ENCODE results near the gene GPR39. TPM values are rescaled to one million over a fixed set of nuclear protein-coding genes. Genes with fewer than 3 reads are reported as not detected.

Gene GPR39
- total RNA-seq, 1 experiment from 2014 or later, result 9.0 TPM

- H3K36me3 ChIP-seq (ENCODE audit: control insufficient read depth, insufficient read depth, low read length), result no peaks in the 10 kb centered on the region
- no TSS peak for BruUV-seq (replicated peaks)
- no peak overlapping the region for H3K4me3 ChIP-seq (ENCODE audit: low read depth in 2 of 2, low read length in 2 of 2)
- no peak for DNase-seq (ENCODE audit: low read depth, low spot score)
- ChIA-PET CTCF (no interaction called here), POLR2A (no interaction called here)
- no peak overlapping the region for H3K27ac ChIP-seq (ENCODE audit: low read length)
- H3K4me1 ChIP-seq (ENCODE audit: control insufficient read depth, insufficient read depth, low read length), result no peaks in the 10 kb centered on the region
- no peak for ATAC-seq
- no peaks in the 10 kb centered on the region for H3K9me3 ChIP-seq (ENCODE audit: control insufficient read depth, insufficient read depth, low read depth, low read length)
- no peaks in the 10 kb centered on the region for H3K27me3 ChIP-seq (ENCODE audit: control insufficient read depth, insufficient read depth, low read length)
- in situ Hi-C loops (cut with HindIII; ENCODE audit: low pct_unique_long_range_greater_than_20kb, low sequenced_read_pairs), result no loop called here
- intact Hi-C loops (cut with micrococcal nuclease; ENCODE audit: unreplicated experiment), result no loop called here
- TF ChIP-seq POLR2AphosphoS5 (IDR thresholded peaks at IDR 0.05; ENCODE audit: low read depth, low read length), result no peak
Measured at GRCh38 chr2:132606649-132607048, 190.0 kb downstream of the GPR39 start.

GRCh38 chr2:132607426-132608090 is 191.0 kb downstream of the GPR39 start:
- intact Hi-C loops (cut with micrococcal nuclease; ENCODE audit: unreplicated experiment) (no loop called here), in situ Hi-C loops (cut with HindIII; ENCODE audit: low pct_unique_long_range_greater_than_20kb, low sequenced_read_pairs) (no loop called here)
- Histone ChIP-seq H3K4me1 (ENCODE audit: control insufficient read depth, insufficient read depth, low read length) (no peaks in the 10 kb centered on the region), H3K9me3 (ENCODE audit: control insufficient read depth, insufficient read depth, low read depth, low read length) (no peaks in the 10 kb centered on the region), H3K27ac (ENCODE audit: low read length) (no peak overlapping the region), H3K36me3 (ENCODE audit: control insufficient read depth, insufficient read depth, low read length) (no peaks in the 10 kb centered on the region), H3K4me3 (ENCODE audit: low read depth in 2 of 2, low read length in 2 of 2) (no peak overlapping the region), H3K27me3 (ENCODE audit: control insufficient read depth, insufficient read depth, low read length) (no peaks in the 10 kb centered on the region)
- ChIA-PET POLR2A (no interaction called here), CTCF (no interaction called here)
- BruUV-seq (replicated peaks), result no TSS peak
- no peak for ATAC-seq
- DNase-seq (ENCODE audit: low read depth, low spot score), result no peak
- no peak for TF ChIP-seq POLR2AphosphoS5 (IDR thresholded peaks at IDR 0.05; ENCODE audit: low read depth, low read length)
- no peak for TF ChIP-seq CTCF (IDR thresholded peaks at IDR 0.05)
- no peak for TF ChIP-seq TCF7L2 (IDR thresholded peaks at IDR 0.05; ENCODE audit: low read depth, low read length)
- no peak for TF ChIP-seq REST (IDR thresholded peaks at IDR 0.05; ENCODE audit: insufficient read depth in 1 of 2, low read depth in 2 of 2, low read length in 1 of 2)
- no peak for TF ChIP-seq SIN3A (IDR thresholded peaks at IDR 0.05; ENCODE audit: borderline replicate concordance, insufficient read depth, low read depth, low read length)

GRCh38 chr2:132608311-132608710 is 191.7 kb downstream of the GPR39 start:
- intact Hi-C loops (cut with micrococcal nuclease; ENCODE audit: unreplicated experiment) (no loop called here), in situ Hi-C loops (cut with HindIII; ENCODE audit: low pct_unique_long_range_greater_than_20kb, low sequenced_read_pairs) (no loop called here)
- Histone ChIP-seq H3K27ac (ENCODE audit: low read length) (no peak overlapping the region), H3K4me3 (ENCODE audit: low read depth in 2 of 2, low read length in 2 of 2) (no peak overlapping the region), H3K36me3 (ENCODE audit: control insufficient read depth, insufficient read depth, low read length) (no peaks in the 10 kb centered on the region), H3K4me1 (ENCODE audit: control insufficient read depth, insufficient read depth, low read length) (no peaks in the 10 kb centered on the region), H3K27me3 (ENCODE audit: control insufficient read depth, insufficient read depth, low read length) (no peaks in the 10 kb centered on the region), H3K9me3 (ENCODE audit: control insufficient read depth, insufficient read depth, low read depth, low read length) (no peaks in the 10 kb centered on the region)
- ChIA-PET POLR2A (no interaction called here), CTCF (no interaction called here)
- BruUV-seq (replicated peaks), result no TSS peak
- DNase-seq (ENCODE audit: low read depth, low spot score) (no peak), ATAC-seq (no peak)
- no peak for TF ChIP-seq SIN3A (IDR thresholded peaks at IDR 0.05; ENCODE audit: borderline replicate concordance, insufficient read depth, low read depth, low read length)
- no peak for TF ChIP-seq POLR2AphosphoS5 (IDR thresholded peaks at IDR 0.05; ENCODE audit: low read depth, low read length)
- no peak for TF ChIP-seq REST (IDR thresholded peaks at IDR 0.05; ENCODE audit: insufficient read depth in 1 of 2, low read depth in 2 of 2, low read length in 1 of 2)
- TF ChIP-seq CTCF (IDR thresholded peaks at IDR 0.05), result no peak
- TF ChIP-seq TCF7L2 (IDR thresholded peaks at IDR 0.05; ENCODE audit: low read depth, low read length), result no peak

All from Panc1 (cell line).